IMR-90 (cell line): ENCODE results near the gene AUH. TPM values are rescaled to one million over a fixed set of nuclear protein-coding genes. Genes with fewer than 3 reads are reported as not detected.

ENCODE experiments used
- ATAC-seq: fragments of 200-7000 bp; cut with Tn5 transposase; 2 replicates; pipeline ENCODE4 v1.9.1; 2020; ENCODE audit warnings: low read depth, mild to moderate bottlenecking, moderate library complexity
- BruUV-seq: library from RNA; stranded (reverse); fragments of 400-500 nt; replicated peaks from 2 replicates; lab custom pipeline; 2021; lab: Mats Ljungman, UMichigan
- CTCF ChIA-PET: fragments of 300-600 bp; formaldehyde crosslinking; extraction: SDS; loops from one replicate; lab custom pipeline; 2021; ENCODE audit warnings: antibody characterized with exemption; lab: Yijun Ruan, JAX
- POLR2A ChIA-PET: fragments of 300-600 bp; sonication (Branson Sonifier 250); formaldehyde crosslinking; loops from one replicate; lab custom pipeline; 2022; ENCODE audit warnings: antibody characterized with exemption; ENCODE audit not compliant: unreplicated experiment; lab: Charles Lee
- DNase-seq: peaks from one replicate; pipeline ENCODE4 v3.0.0; 2013
- H2AFZ ChIP-seq: replicated peaks from 2 replicates; pipeline ENCODE3; 2013; ENCODE audit warnings: low read length, mild to moderate bottlenecking; ENCODE audit not compliant: poor library complexity
- H2AK5ac ChIP-seq: 2 replicates; pipeline ENCODE4 v1.6.1; 2013; ENCODE audit warnings: low read depth, low read length, inconsistent platforms
- H2AK9ac ChIP-seq: replicated peaks from 2 replicates; pipeline ENCODE3; 2013; ENCODE audit warnings: mild to moderate bottlenecking, low read depth, low read length, moderate library complexity; ENCODE audit not compliant: poor library complexity
- H2BK120ac ChIP-seq: 2 replicates; pipeline ENCODE4 v1.6.1; 2013; ENCODE audit warnings: low read depth, low read length, inconsistent platforms
- H2BK15ac ChIP-seq: 3 replicates; pipeline ENCODE4 v1.6.1; 2013; ENCODE audit warnings: low read depth, low read length, inconsistent platforms
- H2BK20ac ChIP-seq: 2 replicates; pipeline ENCODE4 v1.6.1; 2013; ENCODE audit warnings: low read depth, mild to moderate bottlenecking, inconsistent platforms, low read length, moderate library complexity
- H2BK5ac ChIP-seq: 2 replicates; pipeline ENCODE4 v1.6.1; 2013; ENCODE audit warnings: mild to moderate bottlenecking, low read depth, low read length, inconsistent platforms; ENCODE audit not compliant: poor library complexity, severe bottlenecking
- H3K14ac ChIP-seq: replicated peaks from 2 replicates; pipeline ENCODE4 v1.6.1; 2013; ENCODE audit warnings: low read depth, low read length, inconsistent platforms
- H3K18ac ChIP-seq: 2 replicates; pipeline ENCODE4 v1.6.1; 2013; ENCODE audit warnings: low read depth, low read length, control low read depth
- H3K23ac ChIP-seq: 2 replicates; pipeline ENCODE4 v1.6.1; 2013; ENCODE audit warnings: low read depth, low read length, inconsistent platforms
- H3K27ac ChIP-seq: 2 replicates; pipeline ENCODE4 v1.5.1; 2013; ENCODE audit warnings: mild to moderate bottlenecking, control low read depth, low read length; ENCODE audit not compliant: insufficient read depth
- H3K27me3 ChIP-seq: 2 replicates; pipeline ENCODE4 v1.6.1; 2013; ENCODE audit warnings: low read length; ENCODE audit not compliant: control insufficient read depth, insufficient read depth
- H3K36me3 ChIP-seq: 2 replicates; pipeline ENCODE4 v1.6.1; 2013; ENCODE audit warnings: low read length, mixed read lengths; ENCODE audit not compliant: control insufficient read depth, insufficient read depth
- H3K4ac ChIP-seq: 2 replicates; pipeline ENCODE4 v1.6.1; 2013; ENCODE audit warnings: low read depth, low read length, inconsistent platforms
- H3K4me1 ChIP-seq: 2 replicates; pipeline ENCODE4 v1.6.1; 2013; ENCODE audit warnings: low read length, mixed read lengths; ENCODE audit not compliant: control insufficient read depth, insufficient read depth
- H3K4me2 ChIP-seq: 2 replicates; pipeline ENCODE4 v1.6.1; 2013; ENCODE audit warnings: low read depth, mild to moderate bottlenecking, control low read depth, low read length, moderate library complexity
- H3K4me3 ChIP-seq: 2 replicates; pipeline ENCODE4 v1.5.1; 2013; ENCODE audit warnings: low read depth, mild to moderate bottlenecking, control low read depth, low read length, moderate library complexity; ENCODE audit not compliant: insufficient read depth
- H3K56ac ChIP-seq: 2 replicates; pipeline ENCODE4 v1.6.1; 2013; ENCODE audit warnings: low read length, inconsistent platforms; ENCODE audit not compliant: insufficient read depth; ENCODE audit errors: extremely low read depth
- H3K79me1 ChIP-seq, 2 experiments: 2 replicates each; pipeline ENCODE4 v1.6.1; 2013; ENCODE audit warnings: low read length in 2 of 2, inconsistent platforms in 1 of 2, low read depth in 1 of 2
- H3K9ac ChIP-seq: 2 replicates; pipeline ENCODE4 v1.6.1; 2013; ENCODE audit warnings: low read depth, low read length, control low read depth
- H3K9me1 ChIP-seq: 2 replicates; pipeline ENCODE4 v1.6.1; 2013; ENCODE audit warnings: low read length, inconsistent platforms; ENCODE audit not compliant: insufficient read depth
- H3K9me3 ChIP-seq: 2 replicates; pipeline ENCODE4 v1.6.1; 2013; ENCODE audit warnings: low read length; ENCODE audit not compliant: control insufficient read depth, insufficient read depth
- H4K20me1 ChIP-seq: 2 replicates; pipeline ENCODE4 v1.6.1; 2013; ENCODE audit warnings: low read length, inconsistent platforms; ENCODE audit not compliant: insufficient read depth
- H4K5ac ChIP-seq: 2 replicates; pipeline ENCODE4 v1.6.1; 2013; ENCODE audit warnings: mild to moderate bottlenecking, low read depth, low read length, control low read depth
- H4K8ac ChIP-seq, 2 experiments: 2 replicates each; pipeline ENCODE4 v1.6.1; 2013; ENCODE audit warnings: low read depth in 2 of 2, low read length in 2 of 2, control low read depth in 1 of 2, inconsistent platforms in 1 of 2
- H4K91ac ChIP-seq: 2 replicates; pipeline ENCODE4 v1.6.1; 2013; ENCODE audit warnings: low read depth, low read length, inconsistent platforms; ENCODE audit not compliant: insufficient read depth
- CTCF ChIP-seq: conservative IDR thresholded peaks from 2 replicates; pipeline ENCODE4 v1.5.1; 2012; ENCODE audit warnings: mild to moderate bottlenecking, low read depth, low read length, improper control_type of control experiment
- MAFK ChIP-seq: IDR thresholded peaks from 2 replicates; pipeline ENCODE4 v1.6.1; 2012; ENCODE audit warnings: low read depth, low read length, improper control_type of control experiment
- WGBS, 2 experiments: methylation state at CpG; one replicate each; pipeline versions ENCODE4 v1.1.5 to v1.1.7; 2013; ENCODE audit warnings: missing lambda C conversion rate in 2 of 2; ENCODE audit not compliant: insufficient read length in 1 of 2; ENCODE audit errors: extremely low coverage in 2 of 2; 5-methylcytosine and 5-hydroxymethylcytosine counted together
- dilution Hi-C: fragments of 300-500 bp; cut with HindIII; formaldehyde crosslinking; loops from one replicate; pipeline ENCODE4 v1.14.3; 2018; ENCODE audit warnings: low sequenced_read_pairs; ENCODE audit not compliant: unreplicated experiment
- in situ Hi-C: fragments of 300-500 bp; cut with MboI; formaldehyde crosslinking; loops from 3 replicates; pipeline ENCODE4 v1.14.3; 2019; ENCODE audit warnings: low sequenced_read_pairs, inconsistent platforms, mixed read lengths
- intact Hi-C: fragments of 100-400 bp; cut with micrococcal nuclease; formaldehyde crosslinking; loops from 2 replicates; pipeline ENCODE4 v1.10.0; 2022
- polyA plus RNA-seq, 3 experiments: library from polyadenylated mRNA; depleted of rRNA; stranded (reverse); fragments of >200 nt; gene quantifications; 2 replicates each; pipeline ENCODE4 v1.2.3, GENCODE V29; 2012; ENCODE audit warnings: low replicate concordance in 1 of 3
- total RNA-seq: library from RNA; depleted of rRNA; stranded (reverse); fragments of >200 nt; gene quantifications from 2 replicates; pipeline ENCODE4 v1.2.3, GENCODE V29; 2012

AUH gene
- total and polyA plus RNA-seq, 2 of the 4 experiments (the other 2 are of a cell fraction) = 5.9 to 8.1 TPM

GRCh38 chr9:91405343-91406077, 43.8 kb upstream of the AUH start:
- no peak overlapping the region for H2AFZ ChIP-seq
- H3K79me1 ChIP-seq = peaks cover 33 to 52% of the 10 kb centered on the region in 2 experiments
- intact Hi-C loops (no loop called here), dilution Hi-C loops (no loop called here), in situ Hi-C loops (no loop called here)
- H3K27ac ChIP-seq = no peak overlapping the region
- ATAC-seq (no peak), DNase-seq (no peak)
- no peak overlapping the region for H3K18ac ChIP-seq
- H4K20me1 ChIP-seq = peaks cover 23% of the 10 kb centered on the region
- H3K36me3 ChIP-seq = peaks cover 31% of the 10 kb centered on the region
- no TSS peak for BruUV-seq
- no peak overlapping the region for H3K4me3 ChIP-seq
- H3K9ac ChIP-seq = no peak overlapping the region
- no peak overlapping the region for H3K23ac ChIP-seq
- H3K56ac ChIP-seq = no peak overlapping the region
- H3K9me1 ChIP-seq = peaks cover 13% of the 10 kb centered on the region
- no peak overlapping the region for H3K14ac ChIP-seq
- no peak overlapping the region for H2BK20ac ChIP-seq
- 96% methylated on average over 6 of the region's 25 CpGs; no CpG with 5 or more reads in 1 of the 2 experiments for WGBS, 2 experiments
- no peaks in the 10 kb centered on the region for H3K9me3 ChIP-seq
- H3K4me2 ChIP-seq = no peak overlapping the region
- no peak overlapping the region for H2AK5ac ChIP-seq
- H3K27me3 ChIP-seq = no peaks in the 10 kb centered on the region
- H3K4me1 ChIP-seq = peaks cover 7% of the 10 kb centered on the region
- POLR2A ChIA-PET = interaction anchor here (0.7 kb wide), 1 partner anchor 285 kb away, joined by 6 read pairs; no protein-coding TSS in a partner anchor
- H4K5ac ChIP-seq = no peak overlapping the region
- no peak overlapping the region for H2AK9ac ChIP-seq
- no peak overlapping the region for H3K4ac ChIP-seq
- TF ChIP-seq MAFK = peak; percentile 33; the same call in 1 of the 2 replicates
- TF ChIP-seq CTCF = no peak
- CTCF ChIA-PET = interaction anchor here (1.0 kb wide), 1 partner anchor 21 kb away, joined by 3 read pairs; no protein-coding TSS in a partner anchor
- H2BK5ac ChIP-seq = no peak overlapping the region
- H4K91ac ChIP-seq = no peak overlapping the region
- no peak overlapping the region for H2BK120ac ChIP-seq
- no peak overlapping the region for H2BK15ac ChIP-seq
- no peak overlapping the region for H4K8ac ChIP-seq
